A673 (cell line): ENCODE results near the gene FKBP3. TPM values are rescaled to one million over a fixed set of nuclear protein-coding genes. Genes with fewer than 3 reads are reported as not detected.

Source experiments
- BruUV-seq: library from RNA; stranded (reverse); fragments of 400-500 nt; replicated peaks from 2 replicates; lab custom pipeline; 2021; lab: Mats Ljungman, UMichigan
- CTCF ChIA-PET: fragments of 300-600 bp; sonication (Branson Sonifier 250); formaldehyde crosslinking; loops from one replicate; lab custom pipeline; 2022; ENCODE audit warnings: antibody characterized with exemption; lab: Charles Lee
- POLR2A ChIA-PET: fragments of 300-600 bp; sonication (Branson Sonifier 250); formaldehyde crosslinking; loops from one replicate; lab custom pipeline; 2022; ENCODE audit warnings: antibody characterized with exemption; ENCODE audit not compliant: low non-redundant PET; lab: Charles Lee
- DNase-seq: peaks from one replicate; pipeline ENCODE4 v3.0.0-alpha.2; 2015; ENCODE audit warnings: low spot score
- H3K27ac ChIP-seq: fragments of 200-600 bp; sonication (generic); 2 replicates; pipeline ENCODE4 v1.5.1; 2016; ENCODE audit warnings: mixed run types, low read depth, mild to moderate bottlenecking, mixed read lengths, antibody characterized with exemption, low read length; ENCODE audit not compliant: poor library complexity, severe bottlenecking
- H3K27me3 ChIP-seq: fragments of 200-600 bp; sonication (generic); replicated peaks from 2 replicates; pipeline ENCODE4 v1.6.1; 2017; ENCODE audit warnings: mixed run types, low read depth, mild to moderate bottlenecking, mixed read lengths, antibody characterized with exemption, low read length; ENCODE audit not compliant: insufficient read depth, poor library complexity
- H3K36me3 ChIP-seq: fragments of 200-600 bp; sonication (generic); 2 replicates; pipeline ENCODE4 v1.6.1; 2016; ENCODE audit warnings: mixed run types, mild to moderate bottlenecking, mixed read lengths, antibody characterized with exemption, low read length; ENCODE audit not compliant: insufficient read depth, poor library complexity, severe bottlenecking
- H3K4me1 ChIP-seq: fragments of 200-600 bp; sonication (generic); 2 replicates; pipeline ENCODE4 v1.6.1; 2017; ENCODE audit warnings: mixed run types, mild to moderate bottlenecking, mixed read lengths, antibody characterized with exemption, low read length; ENCODE audit not compliant: insufficient read depth, poor library complexity, severe bottlenecking
- H3K4me3 ChIP-seq: fragments of 200-600 bp; sonication (generic); 2 replicates; pipeline ENCODE4 v1.5.1; 2016; ENCODE audit warnings: low read depth, mixed run types, mild to moderate bottlenecking, mixed read lengths, low read length; ENCODE audit not compliant: poor library complexity, severe bottlenecking
- H3K9me3 ChIP-seq: fragments of 200-600 bp; sonication (generic); 2 replicates; pipeline ENCODE4 v1.6.1; 2016; ENCODE audit warnings: mixed run types, low read depth, mild to moderate bottlenecking, mixed read lengths, antibody characterized with exemption, low read length; ENCODE audit not compliant: poor library complexity, severe bottlenecking
- EZH2 ChIP-seq: fragments of 200-600 bp; sonication (generic); IDR thresholded peaks from 2 replicates; pipeline ENCODE4 v1.6.1; 2017; ENCODE audit warnings: borderline replicate concordance, low read depth, mild to moderate bottlenecking, mixed read lengths, antibody characterized with exemption, low read length; ENCODE audit not compliant: poor library complexity, severe bottlenecking
- intact Hi-C: fragments of 100-400 bp; cut with micrococcal nuclease; formaldehyde crosslinking; loops from one replicate; pipeline ENCODE4 v1.10.0; 2022; ENCODE audit not compliant: unreplicated experiment
- total RNA-seq: library from RNA; stranded (reverse); gene quantifications from 2 replicates; pipeline ENCODE4 v1.2.3, GENCODE V29; 2021
- TF ChIP-seq, protein P1 (sequence below): fragments of 300-800, 200-600 bp; sonication (generic); conservative IDR thresholded peaks from 2 replicates; pipeline ENCODE4 v1.5.1; 2017; ENCODE audit warnings: low read depth, mild to moderate bottlenecking, antibody characterized with exemption, low read length, moderate library complexity, mixed read lengths

FKBP3 gene
- total RNA-seq, 1 experiment from 2014 or later: 162 TPM

DNA sequence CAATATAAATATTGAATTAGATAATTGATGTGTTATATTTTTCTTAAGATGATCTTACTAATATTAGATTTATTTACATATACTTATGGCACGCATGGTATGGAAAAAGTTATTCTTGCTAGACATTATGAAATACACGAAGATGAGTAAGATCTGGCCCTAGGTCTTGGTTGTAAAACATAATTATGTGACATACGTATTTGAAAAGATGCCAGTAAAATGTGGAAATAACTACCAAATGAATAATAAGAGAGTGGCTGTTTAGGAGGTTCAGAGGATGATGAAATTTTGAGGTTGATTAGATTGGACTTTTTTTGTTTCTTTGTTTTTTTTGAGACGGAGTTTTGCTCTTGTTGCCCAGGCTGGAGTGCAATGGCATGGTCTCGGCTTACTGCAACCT lies 42.8 kb upstream of the FKBP3 start:
- H3K36me3 ChIP-seq: peaks cover 5% of the 10 kb centered on the region
- POLR2A ChIA-PET: no interaction called here
- H3K4me3 ChIP-seq: no peak overlapping the region
- DNase-seq: peak; percentile 6
- H3K27me3 ChIP-seq: no peaks in the 10 kb centered on the region
- CTCF ChIA-PET: no interaction called here
- no TSS peak for BruUV-seq
- H3K4me1 ChIP-seq: no peaks in the 10 kb centered on the region
- H3K27ac ChIP-seq: no peak overlapping the region
- intact Hi-C loops: no loop called here
- TF ChIP-seq, protein P1, sequence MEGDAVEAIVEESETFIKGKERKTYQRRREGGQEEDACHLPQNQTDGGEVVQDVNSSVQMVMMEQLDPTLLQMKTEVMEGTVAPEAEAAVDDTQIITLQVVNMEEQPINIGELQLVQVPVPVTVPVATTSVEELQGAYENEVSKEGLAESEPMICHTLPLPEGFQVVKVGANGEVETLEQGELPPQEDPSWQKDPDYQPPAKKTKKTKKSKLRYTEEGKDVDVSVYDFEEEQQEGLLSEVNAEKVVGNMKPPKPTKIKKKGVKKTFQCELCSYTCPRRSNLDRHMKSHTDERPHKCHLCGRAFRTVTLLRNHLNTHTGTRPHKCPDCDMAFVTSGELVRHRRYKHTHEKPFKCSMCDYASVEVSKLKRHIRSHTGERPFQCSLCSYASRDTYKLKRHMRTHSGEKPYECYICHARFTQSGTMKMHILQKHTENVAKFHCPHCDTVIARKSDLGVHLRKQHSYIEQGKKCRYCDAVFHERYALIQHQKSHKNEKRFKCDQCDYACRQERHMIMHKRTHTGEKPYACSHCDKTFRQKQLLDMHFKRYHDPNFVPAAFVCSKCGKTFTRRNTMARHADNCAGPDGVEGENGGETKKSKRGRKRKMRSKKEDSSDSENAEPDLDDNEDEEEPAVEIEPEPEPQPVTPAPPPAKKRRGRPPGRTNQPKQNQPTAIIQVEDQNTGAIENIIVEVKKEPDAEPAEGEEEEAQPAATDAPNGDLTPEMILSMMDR: no peak
- no peaks in the 10 kb centered on the region for H3K9me3 ChIP-seq

DNA sequence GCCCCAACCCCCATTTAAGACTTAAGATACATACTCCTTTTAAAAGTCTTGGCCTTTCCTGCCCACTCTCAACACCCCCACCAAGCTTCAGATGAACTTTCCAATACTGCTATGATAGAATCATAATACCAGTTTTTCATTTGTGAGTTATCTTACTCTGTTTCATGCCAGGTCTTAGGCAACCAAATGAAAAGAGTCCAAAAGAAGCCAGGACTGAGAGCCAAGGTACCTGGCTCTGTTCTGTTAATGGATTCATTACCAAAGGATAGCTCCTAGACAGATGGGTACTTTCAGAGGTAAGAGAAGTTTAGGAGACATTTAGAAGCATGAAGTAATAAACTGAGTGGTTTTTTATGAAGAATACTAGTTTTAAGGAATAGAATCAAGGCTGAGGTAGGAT lies 35.6 kb upstream of the FKBP3 start:
- no peaks in the 10 kb centered on the region for H3K4me1 ChIP-seq
- BruUV-seq: no TSS peak
- TF ChIP-seq, protein P1: no peak
- no peak for TF ChIP-seq EZH2
- DNase-seq: no peak
- H3K36me3 ChIP-seq: peaks cover 10% of the 10 kb centered on the region
- H3K27ac ChIP-seq: no peak overlapping the region
- no peaks in the 10 kb centered on the region for H3K27me3 ChIP-seq
- intact Hi-C loops: no loop called here
- ChIA-PET POLR2A (no interaction called here), CTCF (no interaction called here)
- H3K9me3 ChIP-seq: no peaks in the 10 kb centered on the region
- H3K4me3 ChIP-seq: no peak overlapping the region

DNA sequence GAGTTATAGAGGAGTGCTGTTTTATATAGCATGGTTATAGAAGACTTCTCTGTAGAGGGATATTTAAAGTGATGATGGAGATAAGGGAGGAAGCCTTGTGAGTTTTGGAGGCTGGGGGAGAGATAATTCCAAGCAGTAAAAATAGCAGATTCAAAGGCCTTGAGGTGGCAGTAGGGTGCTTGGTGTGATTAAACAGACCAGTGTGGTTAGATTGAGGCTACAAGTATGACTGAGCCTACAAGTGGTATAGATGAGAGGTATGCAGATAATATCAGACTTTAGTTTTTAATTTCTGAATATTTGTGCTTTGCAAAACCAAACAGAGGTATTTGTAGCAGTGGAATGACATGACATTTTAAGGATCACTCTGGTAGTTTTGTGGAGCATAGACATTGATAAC lies 21.8 kb upstream of the FKBP3 start:
- ChIA-PET POLR2A (no interaction called here), CTCF (no interaction called here)
- Histone ChIP-seq H3K36me3 (no peaks in the 10 kb centered on the region), H3K27ac (no peak overlapping the region), H3K27me3 (no peaks in the 10 kb centered on the region), H3K4me1 (no peaks in the 10 kb centered on the region), H3K4me3 (no peak overlapping the region), H3K9me3 (no peaks in the 10 kb centered on the region)
- no peak for DNase-seq
- BruUV-seq: no TSS peak
- intact Hi-C loops: no loop called here
- no peak for TF ChIP-seq EZH2
- TF ChIP-seq, protein P1: no peak
